CD4-positive, alpha-beta T cell treated with Interleukin-12 subunit alpha and Interleukin-12 subunit beta, for 1 hour (primary cell): Measurements from ENCODE around the gene EEF1G.
"Not testable (repeated sequence)": the region's sequence is repeated elsewhere in the genome, so short reads cannot be mapped to it uniquely, and the experiment has no call there.

ENCODE experiments used
- DNase-seq: peaks from one replicate; pipeline ENCODE4 v3.0.0-alpha.2; 2020

EEF1G gene

DNA sequence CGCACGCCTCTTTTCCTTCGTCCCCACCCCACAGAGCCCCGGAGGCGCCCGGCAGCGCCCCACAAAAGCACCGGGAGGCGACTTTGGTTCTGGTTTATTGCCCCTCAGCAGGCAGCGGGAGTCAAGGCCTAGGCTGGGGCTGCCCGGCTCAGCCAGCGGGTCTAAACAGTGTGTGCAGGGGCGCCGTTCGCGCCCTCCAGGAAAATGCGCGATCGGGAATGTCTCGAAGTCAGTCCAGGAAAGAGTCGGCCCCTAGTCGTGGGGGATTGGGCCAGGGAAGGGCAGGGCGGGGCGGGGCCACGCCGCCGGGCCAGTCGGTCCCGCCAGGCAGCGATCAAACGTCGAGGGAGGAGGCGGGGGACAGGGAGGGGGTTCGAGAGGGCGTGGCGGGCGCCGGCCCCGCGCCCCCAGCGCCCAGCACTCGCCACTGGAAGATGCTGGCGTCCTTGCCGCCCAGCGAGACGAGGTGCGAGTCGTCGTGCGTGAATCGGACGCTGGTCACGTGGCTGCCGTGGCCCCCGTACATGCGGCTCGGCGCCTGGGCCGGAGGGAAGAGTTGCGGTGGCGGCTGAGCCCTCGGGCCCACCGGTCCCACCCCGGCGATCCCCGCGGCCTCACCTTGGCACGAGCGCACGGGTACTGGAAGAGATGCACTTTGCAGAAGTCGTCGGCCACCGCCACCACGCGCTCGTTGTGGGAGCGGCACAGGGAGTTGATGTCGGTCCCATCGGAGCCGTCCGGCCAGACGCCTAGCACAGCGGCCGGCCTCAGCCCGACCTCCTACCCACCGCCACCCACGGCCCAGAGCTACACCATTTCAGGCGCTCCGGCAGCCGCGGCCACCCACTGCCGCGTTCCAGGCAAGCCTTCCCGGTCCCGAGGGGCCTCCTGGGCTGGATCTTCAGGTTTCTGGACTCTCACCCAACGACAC lies 28.7 kb upstream of the EEF1G start:
- DNase-seq: peak; percentile 49

- peak; percentile 99 for DNase-seq
These were observed 27.9 kb upstream of the EEF1G start, which contains the start of gene MTA2 for GRCh38 chr11:62601372-62602140. MTA2 (minus strand) TSS chr11:62601865; CDS start chr11:62601450, 415 bp downstream.

GRCh38 chr11:62601122-62601371 lies 27.4 kb upstream of the EEF1G start:
- DNase-seq: peak; percentile 55

- no peak for DNase-seq
These were observed 26.9 kb upstream of the EEF1G start for GRCh38 chr11:62600367-62601121.

DNA sequence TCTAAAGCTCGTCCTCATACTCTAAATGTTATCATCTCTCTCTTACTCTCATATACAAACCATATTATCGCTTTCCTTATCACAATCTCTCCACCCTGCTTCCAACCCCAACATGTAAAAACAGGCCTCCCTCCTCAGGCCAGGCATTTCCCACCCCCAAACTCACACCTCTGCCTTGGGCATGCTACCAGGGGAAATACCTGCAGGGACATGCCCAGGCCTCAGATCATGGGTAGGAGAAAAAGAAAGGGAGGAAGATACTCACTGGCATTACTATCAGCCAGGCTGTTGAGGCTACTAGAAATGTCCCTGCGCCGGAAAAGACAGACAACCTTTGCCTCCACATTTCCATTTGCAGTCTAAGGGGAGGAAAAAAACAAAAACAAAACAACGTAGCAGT lies 26.2 kb upstream of the EEF1G start:
- peak; percentile 50 for DNase-seq

DNA sequence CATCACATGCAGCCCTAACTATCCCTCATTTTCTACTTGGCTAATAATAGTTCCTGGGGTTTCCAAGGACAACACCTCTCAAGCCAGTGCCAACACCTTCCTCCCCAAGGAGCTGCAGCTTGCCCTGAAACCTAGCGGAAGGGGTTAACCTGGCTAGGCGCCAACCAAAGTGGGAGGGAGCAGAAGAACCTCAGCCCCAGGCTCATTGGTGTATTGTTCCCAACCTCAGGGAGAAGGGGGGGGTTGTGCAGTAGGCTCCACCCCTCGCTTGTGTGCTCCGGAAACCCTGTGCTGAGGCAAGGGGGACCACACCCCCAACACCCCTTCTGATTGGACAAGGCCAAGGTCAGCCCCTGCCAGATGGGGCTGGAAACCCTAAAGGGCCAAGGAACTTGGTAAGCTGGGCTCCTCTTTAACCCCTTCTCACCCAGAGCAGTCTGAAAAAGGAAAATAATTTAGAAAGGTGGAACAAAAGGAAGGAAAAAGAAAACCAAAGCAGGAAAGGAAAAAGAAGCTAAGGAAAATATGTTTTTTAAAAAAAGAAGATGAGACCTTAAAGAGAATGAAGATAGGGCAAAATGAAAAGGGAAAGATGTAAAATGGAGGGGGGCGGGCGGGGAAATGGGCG lies 25.5 kb upstream of the EEF1G start:
- DNase-seq: peak; percentile 99

DNA sequence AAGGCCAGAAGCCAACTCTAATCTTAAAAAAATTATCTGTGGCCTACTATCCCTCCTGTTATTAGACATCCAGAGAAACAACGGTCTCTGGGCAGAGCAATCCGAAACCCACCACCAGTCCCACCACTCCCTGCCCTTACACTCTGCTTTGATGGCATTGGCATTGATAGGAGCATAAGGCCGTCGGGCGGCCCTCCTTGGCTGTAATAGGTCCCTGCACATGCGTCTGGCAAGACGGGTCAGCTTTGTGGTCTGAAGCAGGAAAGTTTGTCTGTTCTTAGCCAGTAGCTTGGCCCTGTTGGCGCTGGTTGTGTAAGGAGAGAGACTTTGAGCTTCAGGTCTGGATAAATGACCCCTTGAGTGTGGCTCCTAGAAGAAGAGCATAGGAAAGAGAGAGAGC lies 21.4 kb upstream of the EEF1G start:
- DNase-seq: no peak

DNA sequence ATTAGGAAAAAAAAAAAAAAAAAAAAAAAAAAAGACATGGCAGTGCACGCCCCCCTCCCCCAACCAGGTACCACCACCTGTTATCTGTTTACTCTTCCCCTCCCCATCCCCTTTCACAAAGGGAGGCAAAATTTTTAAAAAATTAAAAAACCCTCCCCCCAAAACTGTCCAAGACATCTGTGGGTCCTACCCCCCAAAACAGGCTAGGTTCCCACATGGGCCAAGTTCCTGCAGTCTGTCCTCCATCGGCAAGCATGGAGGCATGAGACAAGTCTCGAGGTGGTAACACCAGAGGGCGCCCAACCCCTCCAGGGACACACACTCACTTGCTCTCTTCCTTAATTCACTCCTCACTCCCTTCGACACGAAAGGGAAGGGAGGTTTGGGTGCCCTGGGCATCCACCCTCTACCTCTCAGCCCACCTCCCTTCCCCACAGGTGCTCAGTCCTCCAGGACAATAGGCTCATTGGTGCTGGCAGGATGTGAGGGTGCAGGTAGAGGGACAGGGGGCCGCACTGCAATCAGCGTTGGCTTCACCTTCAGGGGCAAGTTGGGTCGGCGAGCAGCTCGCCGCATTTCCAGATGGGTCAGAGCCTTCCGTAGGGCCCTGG lies 19.8 kb upstream of the EEF1G start:
- peak; percentile 83 for DNase-seq

DNA sequence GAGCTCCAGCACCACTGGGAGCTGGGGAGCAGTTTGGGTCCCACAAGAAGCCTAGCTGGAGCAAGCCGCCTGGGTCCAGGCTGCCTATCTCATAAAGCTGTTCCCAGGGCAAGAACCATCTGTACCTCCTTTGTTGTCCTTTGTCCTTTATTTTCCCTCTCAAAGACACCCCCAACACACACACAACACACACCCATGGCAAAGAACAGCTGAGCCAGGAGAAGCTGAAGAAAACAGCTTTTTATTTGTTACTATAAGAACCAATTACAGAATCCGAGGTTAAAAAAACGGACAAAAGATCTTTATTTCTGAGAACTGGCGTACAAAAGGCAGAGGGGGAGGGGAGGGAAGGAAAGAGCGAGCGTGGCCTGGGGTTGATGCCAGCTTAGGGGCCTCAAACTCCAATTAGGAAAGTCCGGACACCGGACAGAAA lies 19.3 kb upstream of the EEF1G start:
- DNase-seq: no peak

- DNase-seq: no peak
These were observed 18.6 kb upstream of the EEF1G start for GRCh38 chr11:62592146-62592815.

- peak; percentile 99 for DNase-seq
These were observed 17.9 kb upstream of the EEF1G start, which contains the start of gene TUT1 for GRCh38 chr11:62591448-62592145. TUT1 (minus strand) TSS chr11:62591523; CDS start chr11:62591485, 38 bp downstream.

DNA sequence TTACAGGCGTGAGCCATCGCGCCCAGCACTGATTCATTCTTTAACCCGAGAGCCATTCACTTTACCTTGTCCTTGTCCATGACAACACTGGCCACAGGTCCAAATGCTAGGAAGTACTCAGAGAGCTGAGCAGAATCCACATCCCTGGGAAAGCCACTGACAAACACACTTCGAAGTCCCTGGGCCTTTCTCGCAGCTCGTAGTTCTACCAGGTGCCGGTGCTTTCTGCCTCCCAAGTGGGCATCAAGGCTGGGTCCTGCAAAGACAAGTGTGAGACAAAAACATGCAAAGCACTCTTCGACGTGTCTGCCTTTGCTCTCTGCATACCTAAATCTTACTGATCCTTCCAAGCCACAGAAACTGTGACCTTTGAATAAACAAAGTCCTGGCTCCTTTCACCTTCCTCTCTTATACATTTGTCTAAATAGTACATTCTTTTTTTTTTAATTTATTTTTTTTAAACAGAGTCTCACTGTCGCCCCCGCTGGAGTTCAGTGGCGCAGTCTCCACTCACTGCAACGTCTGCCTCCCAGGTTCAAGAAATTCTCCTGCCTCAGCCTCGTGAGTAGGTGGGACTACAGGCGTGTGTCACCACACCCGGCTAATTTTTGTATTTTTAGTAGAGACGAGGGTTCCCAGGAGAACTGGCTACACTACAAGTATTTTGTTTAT lies 15.4 kb upstream of the EEF1G start:
- DNase-seq: peak; percentile 26

DNA sequence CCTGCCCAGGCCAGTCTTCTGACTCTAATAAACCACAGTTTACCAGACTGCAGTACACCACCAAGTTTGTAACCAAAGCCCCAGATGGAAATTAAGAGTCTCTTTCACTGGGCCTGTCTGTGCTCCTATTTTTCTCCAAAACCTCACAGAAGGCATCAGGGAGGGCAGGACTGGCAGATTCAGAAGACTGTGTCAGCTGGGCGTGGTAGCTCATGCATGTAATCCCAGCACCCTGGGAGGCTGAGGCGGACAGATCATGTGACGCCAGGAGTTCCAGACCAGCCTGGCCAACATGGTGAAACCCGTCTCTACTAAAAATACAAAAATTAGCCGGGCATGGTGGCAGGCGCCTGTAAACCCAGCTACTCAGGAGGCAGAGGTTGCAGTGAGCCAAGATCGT lies 11.7 kb upstream of the EEF1G start:
- not testable (repeated sequence) for DNase-seq

DNA sequence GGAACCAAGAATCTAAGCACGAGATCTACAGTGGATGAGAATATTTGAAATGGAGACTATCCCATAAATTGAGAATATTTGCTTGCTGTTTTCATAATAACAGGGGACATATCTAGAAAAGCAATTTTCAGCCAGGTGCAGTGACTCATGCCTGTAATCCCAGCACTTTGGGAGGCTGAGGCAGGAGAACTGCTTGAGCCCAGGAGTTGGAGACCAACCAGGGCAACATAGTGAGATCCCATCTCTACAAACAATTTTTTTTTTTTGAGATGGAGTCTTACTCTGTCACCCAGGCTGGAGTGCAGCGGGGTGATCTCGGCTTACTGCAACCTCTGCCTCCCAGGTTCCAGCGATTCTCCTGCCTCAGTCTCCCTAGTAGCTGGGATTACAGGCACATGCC lies 8.0 kb upstream of the EEF1G start:
- not testable (repeated sequence) for DNase-seq

DNA sequence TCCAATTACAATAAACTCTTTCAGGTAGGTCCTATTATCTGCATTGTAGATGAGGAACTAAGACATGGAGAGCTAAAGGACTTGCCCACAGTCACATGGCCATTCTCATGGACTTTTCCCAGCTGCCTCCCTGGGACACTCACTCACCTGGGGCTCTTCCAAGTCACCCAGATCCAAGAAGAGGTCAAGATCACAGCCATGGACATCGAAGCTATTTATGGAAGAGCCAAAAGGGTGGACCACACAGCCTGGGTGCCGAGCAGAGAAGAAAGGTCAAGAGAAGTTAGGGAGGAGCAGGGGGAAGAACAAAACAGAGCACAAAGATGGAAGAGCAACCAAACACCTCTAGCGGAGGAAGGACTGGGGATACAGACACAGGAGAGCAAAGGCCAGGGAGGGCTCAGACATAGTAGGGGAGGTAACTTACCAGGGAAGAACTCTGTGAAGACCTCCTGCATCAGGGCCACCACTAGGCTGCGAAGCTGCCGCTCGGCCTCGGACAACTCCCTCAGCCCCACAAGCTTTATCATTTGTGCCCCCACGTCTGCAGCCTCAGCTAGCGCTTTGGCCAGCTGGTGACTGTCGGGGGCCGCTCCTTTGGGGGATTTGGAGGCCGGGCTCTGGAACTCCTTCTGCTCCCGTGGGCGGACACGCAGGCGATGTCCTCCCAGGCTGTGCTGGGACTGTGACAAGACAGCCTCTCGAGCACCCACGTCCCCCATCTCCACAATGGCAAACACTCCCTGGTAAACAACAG lies 7.4 kb upstream of the EEF1G start:
- no peak for DNase-seq

- no peak for DNase-seq
These were observed 5.6 kb upstream of the EEF1G start for GRCh38 chr11:62579252-62579651.

DNA sequence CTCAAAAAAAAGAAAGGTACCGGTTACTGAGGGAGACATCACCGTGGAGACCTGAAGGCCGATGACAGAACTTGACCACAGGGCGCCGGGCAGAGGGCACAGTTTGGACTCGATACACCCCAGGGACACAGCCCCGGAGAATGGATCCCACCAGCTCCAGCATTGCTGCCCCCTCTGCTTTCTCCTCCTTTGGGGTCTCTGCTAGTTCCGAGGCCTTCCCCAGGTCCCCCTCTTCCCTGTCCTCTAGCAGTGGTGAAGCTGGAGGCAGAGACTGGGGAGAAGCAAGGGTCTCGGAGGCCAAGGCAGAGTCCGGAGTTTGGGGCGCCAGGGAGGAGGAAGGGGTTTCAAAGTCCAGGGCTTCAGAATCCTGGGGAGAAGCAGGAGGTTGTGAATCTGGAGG lies 4.8 kb upstream of the EEF1G start:
- no peak for DNase-seq

GRCh38 chr11:62577046-62577714 lies 3.5 kb upstream of the EEF1G start:
- no peak for DNase-seq

DNA sequence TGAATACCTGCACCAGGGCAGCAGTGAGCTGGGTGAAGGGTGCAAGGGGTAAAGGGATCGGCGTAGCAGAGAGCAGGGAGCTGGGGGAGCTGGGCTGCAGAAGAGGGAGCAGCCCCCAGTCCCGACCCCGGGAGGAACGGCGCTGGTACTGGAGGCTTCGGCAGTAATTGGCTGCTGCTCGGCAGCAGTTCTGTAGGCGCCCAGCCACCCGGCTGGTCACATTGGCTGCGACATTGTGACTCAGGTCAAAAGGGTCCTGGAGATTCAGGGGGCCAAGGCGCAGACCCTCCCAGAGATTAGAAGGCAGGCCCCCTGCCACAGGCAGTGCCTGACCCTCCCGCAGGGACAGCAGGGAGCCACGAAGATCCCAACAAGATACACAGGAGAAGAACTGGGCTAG lies 2.1 kb upstream of the EEF1G start:
- no peak for DNase-seq
